ENCODE measurements around the gene HERC5.

GRCh38 chr4:88518911-88519310, 62.0 kb downstream of the HERC5 start:
- TF ChIP-seq CTCF (IDR thresholded peaks at IDR 0.05) (no peak), POLR2AphosphoS5 (IDR thresholded peaks at IDR 0.05) (no peak), POLR2A (IDR thresholded peaks at IDR 0.05; ENCODE audit: low read depth) (no peak), EP300 (IDR thresholded peaks at IDR 0.05) (no peak)

Measured in esophagus muscularis mucosa (tissue), 4 donors.